AG10803 (cell line): ENCODE results near the gene MYBPH.

ENCODE experiments used
- DNase-seq: peaks from one replicate; pipeline ENCODE4 v3.0.0; 2010; ENCODE audit warnings: low read depth
- H3K4me3 ChIP-seq: 2 replicates; pipeline ENCODE4 v1.5.1; 2011; ENCODE audit warnings: mild to moderate bottlenecking, low read length, control low read depth
- CTCF ChIP-seq: conservative IDR thresholded peaks from 2 replicates; pipeline ENCODE4 v1.5.1; 2011; ENCODE audit warnings: mild to moderate bottlenecking, low read length, control low read depth, inconsistent platforms

MYBPH gene

GRCh38 chr1:203166192-203166940, 9.3 kb downstream of the MYBPH start:
- TF ChIP-seq CTCF: no peak; the same call in 1 of the 2 replicates
- no peak overlapping the region for H3K4me3 ChIP-seq
- no peak for DNase-seq

GRCh38 chr1:203165800-203166161, 9.8 kb downstream of the MYBPH start:
- no peak for DNase-seq
- no peak for TF ChIP-seq CTCF
- H3K4me3 ChIP-seq: no peak overlapping the region

DNA sequence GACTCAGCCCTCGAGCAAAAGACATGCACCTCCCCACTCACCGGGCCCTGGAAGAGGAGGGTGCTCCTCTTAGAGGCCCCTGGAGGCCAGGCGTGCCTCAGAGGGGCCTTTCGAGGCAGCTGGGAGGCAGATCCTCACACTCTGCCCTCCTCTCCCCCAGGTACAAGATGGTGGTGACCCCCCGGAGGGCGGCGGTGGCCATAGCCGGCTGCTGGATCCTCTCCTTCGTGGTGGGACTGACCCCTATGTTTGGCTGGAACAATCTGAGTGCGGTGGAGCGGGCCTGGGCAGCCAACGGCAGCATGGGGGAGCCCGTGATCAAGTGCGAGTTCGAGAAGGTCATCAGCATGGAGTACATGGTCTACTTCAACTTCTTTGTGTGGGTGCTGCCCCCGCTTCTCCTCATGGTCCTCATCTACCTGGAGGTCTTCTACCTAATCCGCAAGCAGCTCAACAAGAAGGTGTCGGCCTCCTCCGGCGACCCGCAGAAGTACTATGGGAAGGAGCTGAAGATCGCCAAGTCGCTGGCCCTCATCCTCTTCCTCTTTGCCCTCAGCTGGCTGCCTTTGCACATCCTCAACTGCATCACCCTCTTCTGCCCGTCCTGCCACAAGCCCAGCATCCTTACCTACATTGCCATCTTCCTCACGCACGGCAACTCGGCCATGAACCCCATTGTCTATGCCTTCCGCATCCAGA, 10.4 kb downstream of the MYBPH start:
- no peak for TF ChIP-seq CTCF
- no peak for DNase-seq
- no peak overlapping the region for H3K4me3 ChIP-seq

DNA sequence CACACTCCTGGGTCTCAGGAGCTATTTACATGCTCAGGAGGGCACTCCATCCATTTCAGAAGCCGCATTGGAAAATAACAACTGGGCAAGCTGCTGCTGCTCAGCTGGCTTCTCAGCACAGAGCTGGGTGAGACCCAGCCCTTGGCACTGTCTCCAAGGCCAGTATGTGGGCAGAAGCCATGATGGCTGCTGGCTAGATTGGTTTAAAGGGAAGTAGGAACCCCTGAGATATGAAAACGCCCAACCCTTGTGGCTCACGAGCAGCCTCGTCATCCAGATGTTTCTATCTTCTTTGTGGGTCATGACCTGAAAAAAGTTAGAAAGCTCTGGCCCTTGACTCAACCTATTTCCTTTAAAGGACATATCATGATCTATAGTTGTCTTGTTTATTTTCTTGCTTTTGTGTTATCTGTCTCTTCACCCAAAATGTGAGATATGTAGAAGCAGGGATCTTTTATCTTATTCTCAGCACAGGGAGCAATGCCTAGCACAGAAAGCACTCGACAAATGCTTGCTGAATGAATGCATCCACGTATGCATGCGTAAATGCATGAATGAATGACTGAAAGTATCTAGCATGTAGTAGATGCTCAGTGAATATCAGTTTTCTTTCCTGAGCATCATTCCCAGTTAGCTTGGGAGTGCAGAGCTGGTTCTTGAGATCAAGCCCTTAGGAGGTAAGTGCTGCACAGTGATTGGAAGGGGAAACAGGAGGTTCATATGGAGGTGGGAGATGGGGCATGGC, 11.6 kb downstream of the MYBPH start:
- TF ChIP-seq CTCF: no peak
- no peak for DNase-seq
- H3K4me3 ChIP-seq: no peak overlapping the region

DNA sequence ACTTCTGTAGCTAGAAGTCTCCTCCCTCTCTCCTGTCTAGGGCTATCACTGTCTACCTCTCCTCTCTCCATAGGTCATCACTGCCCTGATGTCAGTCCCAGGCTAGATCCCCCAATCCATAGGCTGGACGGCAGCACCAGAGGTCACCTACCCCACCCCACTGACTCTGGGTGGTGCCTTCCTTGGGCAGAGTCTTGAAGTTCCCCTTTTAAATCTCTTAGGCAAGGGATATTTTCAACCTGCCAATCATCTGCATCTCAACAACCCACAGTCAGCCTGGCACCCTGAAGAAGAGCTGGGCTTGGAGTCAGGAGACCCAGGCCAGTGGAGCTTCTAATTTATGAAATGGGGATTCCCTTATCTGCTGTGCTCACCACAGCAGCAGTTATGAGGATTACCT, 13.2 kb downstream of the MYBPH start:
- no peak overlapping the region for H3K4me3 ChIP-seq
- no peak for TF ChIP-seq CTCF
- no peak for DNase-seq

DNA sequence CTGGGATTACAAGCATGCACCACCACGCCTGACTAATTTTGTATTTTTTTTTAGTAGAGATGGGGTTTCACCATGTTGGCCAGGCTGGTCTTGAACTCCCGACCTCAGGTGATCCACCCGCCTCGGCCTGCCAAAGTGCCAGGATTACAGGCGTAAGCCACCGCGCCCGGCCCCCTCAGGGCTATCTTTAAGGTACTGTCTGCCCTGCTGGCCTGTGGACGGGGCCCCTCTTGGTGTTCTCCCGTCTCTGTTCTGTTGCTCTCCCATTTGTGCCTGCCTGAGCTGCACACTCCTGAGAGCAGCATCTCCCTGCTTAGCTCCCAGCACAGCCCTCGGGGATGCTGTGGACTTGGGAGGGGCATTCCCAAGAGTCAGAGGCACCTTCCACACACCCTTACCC, 13.9 kb downstream of the MYBPH start:
- no peak for DNase-seq
- TF ChIP-seq CTCF: no peak
- no peak overlapping the region for H3K4me3 ChIP-seq

- H3K4me3 ChIP-seq: no peak overlapping the region
- DNase-seq: no peak
- no peak for TF ChIP-seq CTCF
Observed at GRCh38 chr1:203161175-203161574, 14.5 kb downstream of the MYBPH start.
